Prostate gland (tissue), 2 donors: Measurements from ENCODE around the gene PRCD. TPM values are rescaled to one million over a fixed set of nuclear protein-coding genes. Genes with fewer than 3 reads are reported as not detected.

ENCODE experiments used
- DNase-seq: peaks from one replicate; pipeline ENCODE4 v3.0.0-alpha.2; 2019; ENCODE audit warnings: low spot score
- H3K27ac ChIP-seq, 2 donors: fragments of 200-600 bp; sonication (generic); 2 replicates each; pipeline ENCODE4 v1.5.1; 2017 to 2019
- H3K27me3 ChIP-seq: fragments of 200-600 bp; sonication (generic); replicated peaks from 2 replicates; pipeline ENCODE4 v1.5.1; 2019; ENCODE audit not compliant: insufficient read depth
- H3K36me3 ChIP-seq, 2 donors: fragments of 200-600 bp; sonication (generic); 1 replicate in 1 of 2; 2 replicates in 1 of 2; pipeline versions ENCODE4 v1.5.1 to v1.8.1; 2017 to 2019
- H3K4me1 ChIP-seq: fragments of 200-600 bp; sonication (generic); replicated peaks from 2 replicates; pipeline ENCODE4 v1.5.1; 2019
- H3K4me3 ChIP-seq, 2 donors: fragments of 200-600 bp; sonication (generic); 2 replicates each; pipeline ENCODE4 v1.5.1; 2017 to 2019
- H3K9me3 ChIP-seq: fragments of 200-600 bp; sonication (generic); 2 replicates; pipeline ENCODE4 v1.5.1; 2017
- POLR2A ChIP-seq: fragments of 450-650 bp; IDR thresholded peaks from one replicate; pipeline ENCODE4 v1.6.1; 2016; ENCODE audit warnings: antibody characterized with exemption, mild to moderate bottlenecking
- POLR2AphosphoS5 ChIP-seq: sonication (generic); formaldehyde crosslinking; IDR thresholded peaks from one replicate; pipeline ENCODE4 v1.6.1; 2017; ENCODE audit warnings: antibody characterized with exemption
- WGBS: methylation state at CpG from one replicate; pipeline ENCODE4 v1.1.5; 2018; 5-methylcytosine and 5-hydroxymethylcytosine counted together
- intact Hi-C: fragments of 100-400 bp; cut with DNase I; formaldehyde crosslinking; loops from one replicate; pipeline ENCODE4 v1.14.2; 2022
- total RNA-seq, 2 donors: library from RNA; depleted of rRNA; stranded (reverse); fragments of >200 nt; gene quantifications; one replicate each; pipeline ENCODE4 v1.1.0, GENCODE V29; 2016
- TF ChIP-seq, protein P1 (sequence below), 4 experiments: fragments of 200-600 bp in 2 of 4; fragments of 450-650 bp in 2 of 4; sonication (generic) in 2 of 4; IDR thresholded peaks; 1 replicate in 3 of 4; 2 replicates in 1 of 4; pipeline ENCODE4 v1.5.1; 2016 to 2019; ENCODE audit warnings: antibody characterized with exemption in 4 of 4, mild to moderate bottlenecking in 2 of 4, moderate library complexity in 2 of 4

PRCD gene
- total RNA-seq, 2 donors from 2014 or later, result 0.36 to 0.85 TPM

DNA sequence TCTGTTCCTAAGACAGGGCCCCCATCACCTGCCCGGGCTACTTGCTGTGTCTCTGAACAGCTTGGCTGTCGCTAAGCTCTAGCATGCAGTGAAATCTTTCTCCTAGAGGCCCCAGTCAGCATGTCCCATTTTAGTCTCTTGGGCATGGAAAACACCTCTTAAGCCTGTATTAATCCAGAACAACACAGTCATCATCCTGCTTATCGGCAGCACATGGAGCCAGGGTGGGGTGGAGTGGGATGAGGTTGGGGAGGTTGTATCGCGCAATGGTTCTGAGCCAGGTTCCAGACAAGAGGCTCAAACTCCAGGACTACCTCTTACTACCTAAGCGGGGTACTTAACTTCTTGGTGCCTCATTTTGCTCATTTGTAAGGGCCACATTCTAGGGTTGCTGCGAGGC lies 38.0 kb downstream of the PRCD start:
- peak overlapping the region; percentile 29 to 38 for H3K27ac ChIP-seq
- 68% methylated on average over 7 of the region's 7 CpGs for WGBS
- intact Hi-C loops, result no loop called here

DNA sequence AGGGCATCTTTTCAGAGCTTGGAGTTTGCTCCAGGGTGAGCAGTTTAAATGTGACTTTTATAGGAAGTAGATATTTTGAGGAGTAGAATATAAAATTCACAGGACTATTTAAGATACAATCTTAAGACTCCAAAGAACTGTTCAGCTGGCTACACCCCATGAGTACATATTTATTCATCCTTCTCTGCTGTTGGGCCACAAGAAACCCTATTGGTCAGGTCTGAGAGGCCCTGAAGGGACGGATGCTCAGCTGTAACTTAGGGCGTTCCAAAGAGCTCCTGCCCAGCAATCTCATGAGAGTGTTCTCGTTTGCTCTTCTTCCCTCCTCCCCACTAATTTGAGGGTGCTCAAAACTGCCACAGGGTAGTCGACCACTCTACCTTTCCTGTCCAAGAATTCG lies 38.5 kb downstream of the PRCD start:
- Histone ChIP-seq H3K4me1 (no peaks in the 10 kb centered on the region), H3K36me3 (no peaks in the 10 kb centered on the region), H3K9me3 (no peaks in the 10 kb centered on the region), H3K27ac (peak overlapping the region; percentile 29 to 38), H3K4me3 (no peak overlapping the region), H3K27me3 (no peaks in the 10 kb centered on the region)
- intact Hi-C loops, result no loop called here
- peak; percentile 74 for DNase-seq
- WGBS, result 34% methylated on average over 5 of the region's 5 CpGs
- peak; percentile 38 for TF ChIP-seq POLR2A
- peak; percentile 74 for TF ChIP-seq POLR2AphosphoS5
- TF ChIP-seq, protein P1, sequence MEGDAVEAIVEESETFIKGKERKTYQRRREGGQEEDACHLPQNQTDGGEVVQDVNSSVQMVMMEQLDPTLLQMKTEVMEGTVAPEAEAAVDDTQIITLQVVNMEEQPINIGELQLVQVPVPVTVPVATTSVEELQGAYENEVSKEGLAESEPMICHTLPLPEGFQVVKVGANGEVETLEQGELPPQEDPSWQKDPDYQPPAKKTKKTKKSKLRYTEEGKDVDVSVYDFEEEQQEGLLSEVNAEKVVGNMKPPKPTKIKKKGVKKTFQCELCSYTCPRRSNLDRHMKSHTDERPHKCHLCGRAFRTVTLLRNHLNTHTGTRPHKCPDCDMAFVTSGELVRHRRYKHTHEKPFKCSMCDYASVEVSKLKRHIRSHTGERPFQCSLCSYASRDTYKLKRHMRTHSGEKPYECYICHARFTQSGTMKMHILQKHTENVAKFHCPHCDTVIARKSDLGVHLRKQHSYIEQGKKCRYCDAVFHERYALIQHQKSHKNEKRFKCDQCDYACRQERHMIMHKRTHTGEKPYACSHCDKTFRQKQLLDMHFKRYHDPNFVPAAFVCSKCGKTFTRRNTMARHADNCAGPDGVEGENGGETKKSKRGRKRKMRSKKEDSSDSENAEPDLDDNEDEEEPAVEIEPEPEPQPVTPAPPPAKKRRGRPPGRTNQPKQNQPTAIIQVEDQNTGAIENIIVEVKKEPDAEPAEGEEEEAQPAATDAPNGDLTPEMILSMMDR (IDR thresholded peaks at IDR 0.05), result no peak

More for the DNA sequence above, 38.0 kb downstream of the PRCD start:
- Histone ChIP-seq H3K9me3 (no peaks in the 10 kb centered on the region), H3K4me3 (no peak overlapping the region), H3K27me3 (no peaks in the 10 kb centered on the region), H3K36me3 (no peaks in the 10 kb centered on the region), H3K4me1 (no peaks in the 10 kb centered on the region)
- TF ChIP-seq POLR2A, result no peak
- TF ChIP-seq, protein P1 (IDR thresholded peaks at IDR 0.05), result no peak
- no peak for TF ChIP-seq POLR2AphosphoS5
- DNase-seq, result no peak

DNA sequence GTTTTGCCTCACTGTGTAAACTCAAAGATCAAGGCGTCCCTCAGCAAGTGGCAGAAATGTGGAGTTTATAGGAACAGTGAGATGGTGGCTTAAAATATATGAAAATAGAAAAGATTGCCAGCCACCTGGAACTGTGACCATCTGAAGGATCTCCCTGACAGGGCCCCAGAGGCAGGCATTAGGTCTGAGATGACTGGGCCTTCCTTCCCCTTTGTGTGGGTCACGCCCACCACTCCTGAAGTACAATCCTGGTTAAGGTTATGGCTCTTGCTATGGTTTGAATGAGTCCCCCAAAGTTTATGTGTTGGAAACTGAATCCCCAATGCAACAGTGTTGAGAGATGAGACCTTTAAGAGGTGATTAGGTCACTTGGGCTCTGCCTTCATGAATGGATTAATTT lies 39.4 kb downstream of the PRCD start:
- WGBS, result 71% methylated on average over 2 of the region's 2 CpGs
- Histone ChIP-seq H3K36me3 (no peaks in the 10 kb centered on the region), H3K27me3 (no peaks in the 10 kb centered on the region), H3K27ac (peak overlapping the region in 1 of 2 donors; percentile 35), H3K4me1 (no peaks in the 10 kb centered on the region), H3K4me3 (no peak overlapping the region), H3K9me3 (no peaks in the 10 kb centered on the region)
- TF ChIP-seq POLR2A (no peak), POLR2AphosphoS5 (no peak)
- TF ChIP-seq, protein P1 (IDR thresholded peaks at IDR 0.05), result no peak
- no peak for DNase-seq
- intact Hi-C loops, result no loop called here

DNA sequence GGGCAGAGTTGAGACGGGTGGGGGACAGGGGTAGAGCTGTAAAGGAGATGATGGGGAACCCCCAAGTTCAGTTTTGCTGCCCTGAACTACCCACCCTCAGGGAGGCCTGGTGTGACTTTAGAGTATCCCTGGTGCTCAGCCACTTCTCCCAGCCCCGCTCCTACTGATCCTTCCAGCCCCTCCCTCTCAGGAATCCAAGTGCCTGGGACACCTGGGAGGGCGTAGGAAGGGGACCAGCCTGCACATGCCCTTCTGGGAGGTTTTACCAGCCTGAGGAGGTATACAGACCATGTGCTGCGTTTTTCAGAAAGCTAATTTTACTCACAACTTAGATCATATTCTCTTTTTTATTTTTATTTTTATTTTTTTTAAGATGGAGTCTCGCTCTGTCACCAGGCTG lies 41.7 kb downstream of the PRCD start:
- intact Hi-C loops, result no loop called here

DNA sequence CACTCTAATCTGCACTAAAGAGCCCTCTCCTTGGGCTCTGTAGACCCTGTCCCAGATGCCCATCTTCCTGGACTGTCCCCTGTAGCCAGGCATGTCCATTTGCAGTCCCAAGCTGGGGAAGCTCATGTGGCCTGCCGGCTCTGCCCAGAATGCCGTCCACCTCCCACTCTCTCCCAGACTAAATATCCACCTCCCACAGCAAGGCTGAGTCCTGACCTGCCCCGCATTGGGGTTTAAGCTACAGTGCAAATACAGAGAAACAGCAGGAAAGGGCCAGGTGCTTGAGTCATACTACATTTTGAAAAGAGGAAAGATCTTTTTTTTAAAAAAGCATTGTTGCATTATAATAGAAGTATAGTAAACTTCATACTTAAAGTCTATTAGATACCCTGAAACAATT lies 42.8 kb downstream of the PRCD start:
- no peak overlapping the region for H3K4me3 ChIP-seq
- DNase-seq, result no peak
- peak overlapping the region; percentile 2 to 22 for H3K27ac ChIP-seq
- intact Hi-C loops, result no loop called here
- H3K36me3 ChIP-seq, result no peaks in the 10 kb centered on the region
- H3K27me3 ChIP-seq, result no peaks in the 10 kb centered on the region
- no peaks in the 10 kb centered on the region for H3K9me3 ChIP-seq
- TF ChIP-seq, protein P1 (IDR thresholded peaks at IDR 0.05), result no peak
- TF ChIP-seq POLR2AphosphoS5 (peak; percentile 19), POLR2A (no peak)
- 44% methylated on average over 3 of the region's 3 CpGs for whole genome bisulfite sequencing
- H3K4me1 ChIP-seq, result no peaks in the 10 kb centered on the region

More for the DNA sequence above, 41.7 kb downstream of the PRCD start:
- DNase-seq, result peak; percentile 56
- 63% methylated on average over 5 of the region's 5 CpGs for WGBS
- H3K36me3 ChIP-seq, result no peaks in the 10 kb centered on the region
- no peaks in the 10 kb centered on the region for H3K9me3 ChIP-seq
- no peak overlapping the region for H3K4me3 ChIP-seq
- H3K4me1 ChIP-seq, result no peaks in the 10 kb centered on the region
- no peaks in the 10 kb centered on the region for H3K27me3 ChIP-seq
- H3K27ac ChIP-seq, result peak overlapping the region; percentile 46 to 47
- TF ChIP-seq, protein P1 (IDR thresholded peaks at IDR 0.05), result no peak
- TF ChIP-seq POLR2AphosphoS5 (peak; percentile 58), POLR2A (no peak)
